ENCODE data around the gene CISD3. TPM values are rescaled to one million over a fixed set of nuclear protein-coding genes. Genes with fewer than 3 reads are reported as not detected.

Gene CISD3
- total and polyA plus RNA-seq, 2 of the 8 experiments (the other 6 are each of a cell fraction or from before 2014, with no cell fraction given): 9.4 to 11.1 TPM

DNA sequence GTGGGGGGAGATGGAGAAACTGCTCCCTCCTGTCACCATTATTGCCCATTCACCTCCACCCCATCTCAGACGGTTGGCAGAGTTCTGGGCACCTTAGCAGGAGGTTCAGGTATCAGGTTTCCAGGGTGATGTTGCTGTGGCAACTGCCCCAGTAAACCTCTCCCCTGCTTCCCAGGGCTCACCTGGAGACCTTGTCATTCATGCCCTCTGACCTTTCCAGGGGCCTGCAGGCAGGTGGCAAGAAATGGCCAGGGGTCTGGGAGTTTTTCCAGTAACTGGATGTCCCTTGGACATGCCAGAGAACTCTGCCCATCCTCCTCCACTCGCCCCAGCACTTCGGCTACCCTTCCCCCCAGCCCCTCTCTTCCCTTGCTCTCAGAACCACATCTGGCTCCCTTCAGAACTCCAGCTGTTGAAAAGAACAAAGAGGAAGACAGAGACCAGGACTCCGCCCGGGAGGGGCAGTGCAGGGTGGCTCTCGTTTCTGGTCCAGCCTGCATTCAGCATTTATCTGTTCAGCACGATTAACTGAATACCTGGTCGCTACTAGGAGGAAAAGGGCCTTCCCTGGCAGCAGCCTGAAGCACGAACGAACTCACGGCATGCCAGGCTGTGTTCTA, 16.6 kb upstream of the CISD3 start (continued):
- TF ChIP-seq, protein P1, sequence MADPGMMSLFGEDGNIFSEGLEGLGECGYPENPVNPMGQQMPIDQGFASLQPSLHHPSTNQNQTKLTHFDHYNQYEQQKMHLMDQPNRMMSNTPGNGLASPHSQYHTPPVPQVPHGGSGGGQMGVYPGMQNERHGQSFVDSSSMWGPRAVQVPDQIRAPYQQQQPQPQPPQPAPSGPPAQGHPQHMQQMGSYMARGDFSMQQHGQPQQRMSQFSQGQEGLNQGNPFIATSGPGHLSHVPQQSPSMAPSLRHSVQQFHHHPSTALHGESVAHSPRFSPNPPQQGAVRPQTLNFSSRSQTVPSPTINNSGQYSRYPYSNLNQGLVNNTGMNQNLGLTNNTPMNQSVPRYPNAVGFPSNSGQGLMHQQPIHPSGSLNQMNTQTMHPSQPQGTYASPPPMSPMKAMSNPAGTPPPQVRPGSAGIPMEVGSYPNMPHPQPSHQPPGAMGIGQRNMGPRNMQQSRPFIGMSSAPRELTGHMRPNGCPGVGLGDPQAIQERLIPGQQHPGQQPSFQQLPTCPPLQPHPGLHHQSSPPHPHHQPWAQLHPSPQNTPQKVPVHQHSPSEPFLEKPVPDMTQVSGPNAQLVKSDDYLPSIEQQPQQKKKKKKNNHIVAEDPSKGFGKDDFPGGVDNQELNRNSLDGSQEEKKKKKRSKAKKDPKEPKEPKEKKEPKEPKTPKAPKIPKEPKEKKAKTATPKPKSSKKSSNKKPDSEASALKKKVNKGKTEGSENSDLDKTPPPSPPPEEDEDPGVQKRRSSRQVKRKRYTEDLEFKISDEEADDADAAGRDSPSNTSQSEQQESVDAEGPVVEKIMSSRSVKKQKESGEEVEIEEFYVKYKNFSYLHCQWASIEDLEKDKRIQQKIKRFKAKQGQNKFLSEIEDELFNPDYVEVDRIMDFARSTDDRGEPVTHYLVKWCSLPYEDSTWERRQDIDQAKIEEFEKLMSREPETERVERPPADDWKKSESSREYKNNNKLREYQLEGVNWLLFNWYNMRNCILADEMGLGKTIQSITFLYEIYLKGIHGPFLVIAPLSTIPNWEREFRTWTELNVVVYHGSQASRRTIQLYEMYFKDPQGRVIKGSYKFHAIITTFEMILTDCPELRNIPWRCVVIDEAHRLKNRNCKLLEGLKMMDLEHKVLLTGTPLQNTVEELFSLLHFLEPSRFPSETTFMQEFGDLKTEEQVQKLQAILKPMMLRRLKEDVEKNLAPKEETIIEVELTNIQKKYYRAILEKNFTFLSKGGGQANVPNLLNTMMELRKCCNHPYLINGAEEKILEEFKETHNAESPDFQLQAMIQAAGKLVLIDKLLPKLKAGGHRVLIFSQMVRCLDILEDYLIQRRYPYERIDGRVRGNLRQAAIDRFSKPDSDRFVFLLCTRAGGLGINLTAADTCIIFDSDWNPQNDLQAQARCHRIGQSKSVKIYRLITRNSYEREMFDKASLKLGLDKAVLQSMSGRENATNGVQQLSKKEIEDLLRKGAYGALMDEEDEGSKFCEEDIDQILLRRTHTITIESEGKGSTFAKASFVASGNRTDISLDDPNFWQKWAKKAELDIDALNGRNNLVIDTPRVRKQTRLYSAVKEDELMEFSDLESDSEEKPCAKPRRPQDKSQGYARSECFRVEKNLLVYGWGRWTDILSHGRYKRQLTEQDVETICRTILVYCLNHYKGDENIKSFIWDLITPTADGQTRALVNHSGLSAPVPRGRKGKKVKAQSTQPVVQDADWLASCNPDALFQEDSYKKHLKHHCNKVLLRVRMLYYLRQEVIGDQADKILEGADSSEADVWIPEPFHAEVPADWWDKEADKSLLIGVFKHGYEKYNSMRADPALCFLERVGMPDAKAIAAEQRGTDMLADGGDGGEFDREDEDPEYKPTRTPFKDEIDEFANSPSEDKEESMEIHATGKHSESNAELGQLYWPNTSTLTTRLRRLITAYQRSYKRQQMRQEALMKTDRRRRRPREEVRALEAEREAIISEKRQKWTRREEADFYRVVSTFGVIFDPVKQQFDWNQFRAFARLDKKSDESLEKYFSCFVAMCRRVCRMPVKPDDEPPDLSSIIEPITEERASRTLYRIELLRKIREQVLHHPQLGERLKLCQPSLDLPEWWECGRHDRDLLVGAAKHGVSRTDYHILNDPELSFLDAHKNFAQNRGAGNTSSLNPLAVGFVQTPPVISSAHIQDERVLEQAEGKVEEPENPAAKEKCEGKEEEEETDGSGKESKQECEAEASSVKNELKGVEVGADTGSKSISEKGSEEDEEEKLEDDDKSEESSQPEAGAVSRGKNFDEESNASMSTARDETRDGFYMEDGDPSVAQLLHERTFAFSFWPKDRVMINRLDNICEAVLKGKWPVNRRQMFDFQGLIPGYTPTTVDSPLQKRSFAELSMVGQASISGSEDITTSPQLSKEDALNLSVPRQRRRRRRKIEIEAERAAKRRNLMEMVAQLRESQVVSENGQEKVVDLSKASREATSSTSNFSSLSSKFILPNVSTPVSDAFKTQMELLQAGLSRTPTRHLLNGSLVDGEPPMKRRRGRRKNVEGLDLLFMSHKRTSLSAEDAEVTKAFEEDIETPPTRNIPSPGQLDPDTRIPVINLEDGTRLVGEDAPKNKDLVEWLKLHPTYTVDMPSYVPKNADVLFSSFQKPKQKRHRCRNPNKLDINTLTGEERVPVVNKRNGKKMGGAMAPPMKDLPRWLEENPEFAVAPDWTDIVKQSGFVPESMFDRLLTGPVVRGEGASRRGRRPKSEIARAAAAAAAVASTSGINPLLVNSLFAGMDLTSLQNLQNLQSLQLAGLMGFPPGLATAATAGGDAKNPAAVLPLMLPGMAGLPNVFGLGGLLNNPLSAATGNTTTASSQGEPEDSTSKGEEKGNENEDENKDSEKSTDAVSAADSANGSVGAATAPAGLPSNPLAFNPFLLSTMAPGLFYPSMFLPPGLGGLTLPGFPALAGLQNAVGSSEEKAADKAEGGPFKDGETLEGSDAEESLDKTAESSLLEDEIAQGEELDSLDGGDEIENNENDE (IDR thresholded peaks at IDR 0.05; ENCODE audit: insufficient replicate concordance, low read length): no peak
- TF ChIP-seq RAD21 (IDR thresholded peaks at IDR 0.05 in 1 of 2, conservative IDR thresholded peaks at IDR 0.05 in 1 of 2; ENCODE audit: low read depth in 2 of 2, low read length in 2 of 2) (no peak), MAFK (IDR thresholded peaks at IDR 0.05; ENCODE audit: low read depth, low read length) (no peak), SRF (IDR thresholded peaks at IDR 0.05; ENCODE audit: low read depth, low read length) (no peak), ZNF274 (IDR thresholded peaks at IDR 0.05; ENCODE audit: borderline replicate concordance, extremely low read depth, low read length) (no peak), RBBP5 (IDR thresholded peaks at IDR 0.05; ENCODE audit: borderline replicate concordance, low read depth, low read length) (no peak), CHD1 (IDR thresholded peaks at IDR 0.05; ENCODE audit: low read depth, low read length) (no peak)

All from H1 (cell line).